ENCODE data around the gene EMC10.
"Not testable (repeated sequence)": the region's sequence is repeated elsewhere in the genome, so short reads cannot be mapped to it uniquely, and the experiment has no call there.

Gene EMC10

GRCh38 chr19:50512999-50513745 lies 36.9 kb downstream of the EMC10 start:
- no peak for DNase-seq (ENCODE audit: low read depth in 2 of 3, low spot score in 2 of 3)

- no peak for DNase-seq (ENCODE audit: low read depth in 2 of 3, low spot score in 2 of 3)
Measured at GRCh38 chr19:50513746-50514345, 37.5 kb downstream of the EMC10 start, which contains the start of gene ASPDH. ASPDH (minus strand) TSS chr19:50513913; CDS start chr19:50513823, 90 bp downstream.

- no peak for DNase-seq (ENCODE audit: low read depth in 2 of 3, low spot score in 2 of 3)
Measured at GRCh38 chr19:50514346-50515167, 38.2 kb downstream of the EMC10 start.

GRCh38 chr19:50515168-50515561 lies 38.9 kb downstream of the EMC10 start:
- DNase-seq (ENCODE audit: low read depth in 2 of 3, low spot score in 2 of 3) = no peak

GRCh38 chr19:50516456-50516855 lies 40.1 kb downstream of the EMC10 start:
- DNase-seq (ENCODE audit: low read depth in 2 of 3, low spot score in 2 of 3) = no peak

- no peak for DNase-seq (ENCODE audit: low read depth in 2 of 3, low spot score in 2 of 3)
Measured at GRCh38 chr19:50516964-50517703, 40.8 kb downstream of the EMC10 start.

GRCh38 chr19:50517704-50518075 lies 41.4 kb downstream of the EMC10 start:
- no peak for DNase-seq (ENCODE audit: low read depth in 2 of 3, low spot score in 2 of 3)

- no peak for DNase-seq (ENCODE audit: low read depth in 2 of 3, low spot score in 2 of 3)
Measured at GRCh38 chr19:50518091-50519005, 42.0 kb downstream of the EMC10 start.

GRCh38 chr19:50519006-50519575 lies 42.8 kb downstream of the EMC10 start:
- no peak for DNase-seq (ENCODE audit: low read depth in 2 of 3, low spot score in 2 of 3)

GRCh38 chr19:50520822-50521465 lies 44.6 kb downstream of the EMC10 start:
- DNase-seq (ENCODE audit: low read depth in 2 of 3, low spot score in 2 of 3) = no peak

GRCh38 chr19:50522881-50523280 lies 46.6 kb downstream of the EMC10 start:
- no peak for DNase-seq (ENCODE audit: low read depth in 2 of 3, low spot score in 2 of 3)

- not testable (repeated sequence) for DNase-seq (ENCODE audit: low read depth in 2 of 3, low spot score in 2 of 3)
Measured at GRCh38 chr19:50528052-50528451, 51.7 kb downstream of the EMC10 start.

- no peak for DNase-seq (ENCODE audit: low read depth in 2 of 3, low spot score in 2 of 3)
Measured at GRCh38 chr19:50531171-50531612, 54.9 kb downstream of the EMC10 start.

- DNase-seq (ENCODE audit: low read depth in 2 of 3, low spot score in 2 of 3) = no peak
Measured at GRCh38 chr19:50532952-50533351, 56.6 kb downstream of the EMC10 start.

GRCh38 chr19:50534478-50534877 lies 58.2 kb downstream of the EMC10 start:
- no peak for DNase-seq (ENCODE audit: low read depth in 2 of 3, low spot score in 2 of 3)

- DNase-seq (ENCODE audit: low read depth in 2 of 3, low spot score in 2 of 3) = no peak
Measured at GRCh38 chr19:50535672-50536187, 59.4 kb downstream of the EMC10 start.

GRCh38 chr19:50536662-50537305 lies 60.5 kb downstream of the EMC10 start:
- no peak for DNase-seq (ENCODE audit: low read depth in 2 of 3, low spot score in 2 of 3)

GRCh38 chr19:50537306-50537685 lies 61.0 kb downstream of the EMC10 start:
- no peak for DNase-seq (ENCODE audit: low read depth in 2 of 3, low spot score in 2 of 3)

All from activated CD8-positive, alpha-beta memory T cell treated with anti-CD3 and anti-CD28 coated beads for 48 hours (primary cell).